Breast epithelium (tissue), 3 donors: ENCODE measurements around the gene SLC5A10.

ENCODE experiments used
- CTCF ChIP-seq, 3 donors: fragments of 450-650 bp; IDR thresholded peaks; one replicate each; pipeline ENCODE4 v1.5.1; 2016 to 2017; ENCODE audit warnings: antibody characterized with exemption in 3 of 3, mild to moderate bottlenecking in 3 of 3, moderate library complexity in 3 of 3
- POLR2A ChIP-seq: fragments of 450-650 bp; IDR thresholded peaks from one replicate; pipeline ENCODE4 v1.6.1; 2016; ENCODE audit warnings: antibody characterized with exemption, mild to moderate bottlenecking, moderate library complexity

- TF ChIP-seq CTCF (IDR thresholded peaks at IDR 0.05) (no peak), POLR2A (no peak)
Observed at GRCh38 chr17:18985475-18985874, 33.5 kb downstream of the SLC5A10 start.
